Measurements from ENCODE around the gene TRIO. TPM values are rescaled to one million over a fixed set of nuclear protein-coding genes. Genes with fewer than 3 reads are reported as not detected.

TRIO gene
- total and polyA plus RNA-seq, 2 donors (not counting 1 experiment from before 2014, with no cell fraction given), result 134 to 281 TPM

DNA sequence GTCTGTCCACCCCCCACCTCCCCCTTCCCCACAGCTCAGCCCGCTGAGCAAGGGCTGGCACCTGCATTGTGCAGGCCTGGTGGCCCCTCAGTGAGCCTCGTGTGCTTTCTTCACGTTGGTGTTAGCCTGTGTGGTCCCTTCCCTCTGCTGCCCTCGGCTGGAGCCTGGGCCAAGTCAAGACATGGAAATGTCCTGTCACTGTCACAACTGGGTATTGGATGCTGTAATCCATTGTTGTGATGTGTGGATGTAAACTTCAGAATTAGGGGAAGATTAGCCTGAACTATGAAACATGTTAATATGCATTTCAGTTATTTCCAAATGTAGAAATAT, 103.9 kb downstream of the TRIO start:
- no peaks in the 10 kb centered on the region for H3K27me3 ChIP-seq (ENCODE audit: control insufficient read depth, insufficient read depth, low read length)
- peaks cover 100% of the 10 kb centered on the region for H3K79me2 ChIP-seq (ENCODE audit: control insufficient read depth, insufficient read depth, low read length)
- no peak overlapping the region for H3K4me3 ChIP-seq (replicated peaks in 1 of 4; ENCODE audit: control extremely low read depth in 1 of 4, insufficient read depth in 1 of 4, low read depth in 3 of 4, low read length in 4 of 4)
- no peak for DNase-seq (ENCODE audit: low read depth in 2 of 2)
- H3K36me3 ChIP-seq (ENCODE audit: control insufficient read depth, insufficient read depth, low read length), result peaks cover 4% of the 10 kb centered on the region
- H3K9ac ChIP-seq (ENCODE audit: insufficient read depth, low read length), result no peak overlapping the region
- no peaks in the 10 kb centered on the region for H3K9me3 ChIP-seq (ENCODE audit: control insufficient read depth, insufficient read depth, low read depth, low read length)
- H3K4me2 ChIP-seq (ENCODE audit: extremely low read depth, insufficient read depth, low read length), result no peak overlapping the region
- TF ChIP-seq, protein P1, sequence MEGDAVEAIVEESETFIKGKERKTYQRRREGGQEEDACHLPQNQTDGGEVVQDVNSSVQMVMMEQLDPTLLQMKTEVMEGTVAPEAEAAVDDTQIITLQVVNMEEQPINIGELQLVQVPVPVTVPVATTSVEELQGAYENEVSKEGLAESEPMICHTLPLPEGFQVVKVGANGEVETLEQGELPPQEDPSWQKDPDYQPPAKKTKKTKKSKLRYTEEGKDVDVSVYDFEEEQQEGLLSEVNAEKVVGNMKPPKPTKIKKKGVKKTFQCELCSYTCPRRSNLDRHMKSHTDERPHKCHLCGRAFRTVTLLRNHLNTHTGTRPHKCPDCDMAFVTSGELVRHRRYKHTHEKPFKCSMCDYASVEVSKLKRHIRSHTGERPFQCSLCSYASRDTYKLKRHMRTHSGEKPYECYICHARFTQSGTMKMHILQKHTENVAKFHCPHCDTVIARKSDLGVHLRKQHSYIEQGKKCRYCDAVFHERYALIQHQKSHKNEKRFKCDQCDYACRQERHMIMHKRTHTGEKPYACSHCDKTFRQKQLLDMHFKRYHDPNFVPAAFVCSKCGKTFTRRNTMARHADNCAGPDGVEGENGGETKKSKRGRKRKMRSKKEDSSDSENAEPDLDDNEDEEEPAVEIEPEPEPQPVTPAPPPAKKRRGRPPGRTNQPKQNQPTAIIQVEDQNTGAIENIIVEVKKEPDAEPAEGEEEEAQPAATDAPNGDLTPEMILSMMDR (conservative IDR thresholded peaks at IDR 0.05 in 1 of 2, IDR thresholded peaks at IDR 0.05 in 1 of 2; ENCODE audit: low read depth in 1 of 2, low read length in 2 of 2), result no peak
- no peak for TF ChIP-seq EZH2 (IDR thresholded peaks at IDR 0.05; ENCODE audit: low read length, missing control alignments)
- no peak overlapping the region for H2AFZ ChIP-seq (ENCODE audit: low read length)
- H4K20me1 ChIP-seq (ENCODE audit: control insufficient read depth, extremely low read depth, insufficient read depth, low read length), result peaks cover 6% of the 10 kb centered on the region
- peaks cover 4% of the 10 kb centered on the region for H3K4me1 ChIP-seq (ENCODE audit: control insufficient read depth, extremely low read depth, insufficient read depth, low read length)
- no peak overlapping the region for H3K27ac ChIP-seq (ENCODE audit: insufficient read depth, low read length)

DNA sequence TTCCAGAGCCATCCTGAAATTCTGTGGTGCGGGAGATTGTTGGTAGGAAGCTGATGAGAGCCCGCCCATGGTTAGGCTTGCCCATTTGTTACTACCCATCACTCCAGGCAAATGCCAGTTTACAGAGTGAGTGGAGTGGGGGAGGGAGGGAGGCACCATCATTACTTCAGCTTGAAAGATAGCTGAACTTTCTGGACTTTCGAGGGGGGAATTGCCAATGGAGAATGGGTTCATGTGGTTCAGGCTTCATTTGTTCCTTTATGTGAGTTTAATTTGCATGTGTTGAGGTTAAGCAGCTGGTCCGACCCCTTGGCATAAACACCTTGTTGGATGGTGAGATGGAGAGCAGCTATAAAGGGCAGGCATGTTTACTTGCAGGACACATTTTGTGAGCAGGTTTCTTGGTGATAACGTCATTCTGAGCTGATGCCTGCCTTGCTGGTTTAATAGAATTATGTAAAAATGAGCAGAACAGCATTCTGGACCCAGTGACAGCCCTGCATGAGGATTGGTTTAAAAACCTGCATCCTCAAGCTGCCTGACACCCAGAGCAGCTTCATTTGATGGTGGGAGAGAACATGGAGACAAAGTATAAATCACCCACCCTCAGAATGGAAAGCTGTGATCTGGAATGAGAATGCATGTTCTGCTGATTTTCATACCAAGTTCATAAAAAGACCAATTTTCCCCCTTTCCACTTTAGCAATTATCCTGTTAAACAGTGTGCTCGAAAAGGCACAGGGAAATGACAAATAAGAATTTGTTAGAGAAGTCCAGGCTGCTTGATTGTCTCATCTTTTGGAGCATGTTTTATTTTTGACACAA, 106.3 kb downstream of the TRIO start:
- Histone ChIP-seq H3K4me3 (replicated peaks in 1 of 4; ENCODE audit: control extremely low read depth in 1 of 4, insufficient read depth in 1 of 4, low read depth in 3 of 4, low read length in 4 of 4) (no peak overlapping the region), H3K9ac (ENCODE audit: insufficient read depth, low read length) (no peak overlapping the region), H4K20me1 (ENCODE audit: control insufficient read depth, extremely low read depth, insufficient read depth, low read length) (peaks cover 6% of the 10 kb centered on the region), H3K79me2 (ENCODE audit: control insufficient read depth, insufficient read depth, low read length) (peaks cover 100% of the 10 kb centered on the region), H3K36me3 (ENCODE audit: control insufficient read depth, insufficient read depth, low read length) (peaks cover 3% of the 10 kb centered on the region), H3K4me1 (ENCODE audit: control insufficient read depth, extremely low read depth, insufficient read depth, low read length) (peaks cover 4% of the 10 kb centered on the region), H3K4me2 (ENCODE audit: extremely low read depth, insufficient read depth, low read length) (peak overlapping the region; percentile 2), H2AFZ (ENCODE audit: low read length) (no peak overlapping the region), H3K27ac (ENCODE audit: insufficient read depth, low read length) (peak overlapping the region; percentile 63), H3K27me3 (ENCODE audit: control insufficient read depth, insufficient read depth, low read length) (no peaks in the 10 kb centered on the region), H3K9me3 (ENCODE audit: control insufficient read depth, insufficient read depth, low read depth, low read length) (no peaks in the 10 kb centered on the region)
- no peak for DNase-seq (ENCODE audit: low read depth in 2 of 2)
- TF ChIP-seq EZH2 (IDR thresholded peaks at IDR 0.05; ENCODE audit: low read length, missing control alignments), result no peak
- TF ChIP-seq, protein P1 (conservative IDR thresholded peaks at IDR 0.05 in 1 of 2, IDR thresholded peaks at IDR 0.05 in 1 of 2; ENCODE audit: low read depth in 1 of 2, low read length in 2 of 2), result no peak

DNA sequence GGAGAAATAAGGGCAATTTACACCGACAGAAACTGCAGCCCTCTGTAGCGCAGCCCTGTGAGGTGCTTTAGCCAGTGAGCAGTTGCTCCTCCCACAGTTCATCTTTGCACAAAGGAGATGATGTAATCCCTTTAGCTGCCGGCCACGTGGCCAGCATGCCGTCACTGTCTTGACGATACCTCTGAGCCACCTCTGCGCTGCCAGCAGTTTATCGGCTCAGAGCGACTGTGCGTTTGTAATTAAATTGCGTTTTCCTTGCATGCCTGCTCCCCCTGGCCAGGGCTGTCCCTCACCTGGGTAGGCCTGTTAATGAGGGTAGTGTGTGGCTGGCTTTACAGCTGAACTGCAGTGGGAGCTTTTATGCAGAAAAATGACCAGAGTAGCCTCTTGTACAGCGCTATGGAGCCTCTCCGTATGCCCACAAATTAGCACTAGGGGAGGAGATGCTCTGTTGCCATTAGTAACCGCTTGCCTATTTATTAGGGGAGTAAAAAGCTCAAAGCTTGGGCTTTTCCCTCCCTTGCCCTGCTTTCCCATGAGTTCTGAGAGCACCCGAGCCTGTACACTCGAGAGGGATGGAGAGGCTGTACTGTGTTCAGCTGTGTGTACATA, 107.0 kb downstream of the TRIO start:
- Histone ChIP-seq H3K27ac (ENCODE audit: insufficient read depth, low read length) (peak overlapping the region; percentile 63), H3K9ac (ENCODE audit: insufficient read depth, low read length) (no peak overlapping the region)
- no peak for TF ChIP-seq EZH2 (IDR thresholded peaks at IDR 0.05; ENCODE audit: low read length, missing control alignments)
- TF ChIP-seq, protein P1 (conservative IDR thresholded peaks at IDR 0.05 in 1 of 2, IDR thresholded peaks at IDR 0.05 in 1 of 2; ENCODE audit: low read depth in 1 of 2, low read length in 2 of 2), result no peak

More for the DNA sequence above, 107.0 kb downstream of the TRIO start:
- Histone ChIP-seq H3K79me2 (ENCODE audit: control insufficient read depth, insufficient read depth, low read length) (peaks cover 100% of the 10 kb centered on the region), H3K4me1 (ENCODE audit: control insufficient read depth, extremely low read depth, insufficient read depth, low read length) (peaks cover 3% of the 10 kb centered on the region), H3K27me3 (ENCODE audit: control insufficient read depth, insufficient read depth, low read length) (no peaks in the 10 kb centered on the region), H3K36me3 (ENCODE audit: control insufficient read depth, insufficient read depth, low read length) (peaks cover 3% of the 10 kb centered on the region), H3K9me3 (ENCODE audit: control insufficient read depth, insufficient read depth, low read depth, low read length) (no peaks in the 10 kb centered on the region), H3K4me2 (ENCODE audit: extremely low read depth, insufficient read depth, low read length) (peak overlapping the region; percentile 2), H3K4me3 (replicated peaks in 1 of 4; ENCODE audit: control extremely low read depth in 1 of 4, insufficient read depth in 1 of 4, low read depth in 3 of 4, low read length in 4 of 4) (no peak overlapping the region), H2AFZ (ENCODE audit: low read length) (no peak overlapping the region), H4K20me1 (ENCODE audit: control insufficient read depth, extremely low read depth, insufficient read depth, low read length) (peaks cover 6% of the 10 kb centered on the region)
- DNase-seq (ENCODE audit: low read depth in 2 of 2), result peak; percentile 76 to 92
